ENCODE measurements around the gene RASA3. TPM values are rescaled to one million over a fixed set of nuclear protein-coding genes. Genes with fewer than 3 reads are reported as not detected.

Gene RASA3
- total RNA-seq, 2 experiments from 2014 or later: 97.2 to 99.3 TPM

GRCh38 chr13:114032126-114032799 lies 100.2 kb downstream of the RASA3 start:
- no peak for DNase-seq
- Mint-ChIP-seq H3K27ac (no peak overlapping the region), H3K4me3 (no peak overlapping the region), H3K9me3 (peaks cover 14% of the 10 kb centered on the region), H3K27me3 (no peaks in the 10 kb centered on the region), H3K36me3 (ENCODE audit: low read depth) (peaks cover 51% of the 10 kb centered on the region), H3K4me1 (peaks cover 2% of the 10 kb centered on the region)
- ChIA-PET CTCF (no interaction called here), POLR2A (no interaction called here)

GRCh38 chr13:114031631-114032030 lies 100.8 kb downstream of the RASA3 start:
- Mint-ChIP-seq H3K36me3 (ENCODE audit: low read depth) (peaks cover 49% of the 10 kb centered on the region), H3K27me3 (no peaks in the 10 kb centered on the region), H3K4me3 (no peak overlapping the region), H3K4me1 (peaks cover 2% of the 10 kb centered on the region), H3K9me3 (peaks cover 14% of the 10 kb centered on the region), H3K27ac (no peak overlapping the region)
- ChIA-PET POLR2A (no interaction called here), CTCF (no interaction called here)
- DNase-seq: no peak

- H3K27me3 Mint-ChIP-seq: no peaks in the 10 kb centered on the region
- H3K27ac Mint-ChIP-seq: no peak overlapping the region
- H3K4me1 Mint-ChIP-seq: peaks cover 2% of the 10 kb centered on the region
- no peak for DNase-seq
- H3K9me3 Mint-ChIP-seq: peaks cover 14% of the 10 kb centered on the region
- POLR2A ChIA-PET: no interaction called here
- CTCF ChIA-PET: no interaction called here
- no peak overlapping the region for H3K4me3 Mint-ChIP-seq
- peaks cover 54% of the 10 kb centered on the region for H3K36me3 Mint-ChIP-seq (ENCODE audit: low read depth)
Measured at GRCh38 chr13:114030666-114031610, 101.5 kb downstream of the RASA3 start.

GRCh38 chr13:114029866-114030625 lies 102.4 kb downstream of the RASA3 start:
- no peaks in the 10 kb centered on the region for H3K27me3 Mint-ChIP-seq
- ChIA-PET POLR2A (no interaction called here), CTCF (no interaction called here)
- H3K27ac Mint-ChIP-seq: no peak overlapping the region
- peaks cover 55% of the 10 kb centered on the region for H3K36me3 Mint-ChIP-seq (ENCODE audit: low read depth)
- no peak for DNase-seq
- peaks cover 2% of the 10 kb centered on the region for H3K4me1 Mint-ChIP-seq
- H3K9me3 Mint-ChIP-seq: peaks cover 14% of the 10 kb centered on the region
- no peak overlapping the region for H3K4me3 Mint-ChIP-seq

- POLR2A ChIA-PET: no interaction called here
- CTCF ChIA-PET: no interaction called here
- no peaks in the 10 kb centered on the region for H3K27me3 Mint-ChIP-seq
- no peak for DNase-seq
- no peak overlapping the region for H3K27ac Mint-ChIP-seq
- peaks cover 55% of the 10 kb centered on the region for H3K36me3 Mint-ChIP-seq (ENCODE audit: low read depth)
- H3K4me3 Mint-ChIP-seq: no peak overlapping the region
- peaks cover 5% of the 10 kb centered on the region for H3K4me1 Mint-ChIP-seq
- peaks cover 14% of the 10 kb centered on the region for H3K9me3 Mint-ChIP-seq
Measured at GRCh38 chr13:114027826-114028225, 104.6 kb downstream of the RASA3 start.

GRCh38 chr13:114027046-114027715 lies 105.2 kb downstream of the RASA3 start:
- CTCF ChIA-PET: no interaction called here
- Mint-ChIP-seq H3K27ac (no peak overlapping the region), H3K4me3 (no peak overlapping the region), H3K36me3 (ENCODE audit: low read depth) (peaks cover 52% of the 10 kb centered on the region), H3K9me3 (peaks cover 12% of the 10 kb centered on the region), H3K4me1 (peaks cover 3% of the 10 kb centered on the region), H3K27me3 (no peaks in the 10 kb centered on the region)
- DNase-seq: no peak
- POLR2A ChIA-PET: no interaction called here

- Mint-ChIP-seq H3K4me3 (no peak overlapping the region), H3K9me3 (peaks cover 10% of the 10 kb centered on the region)
Measured at GRCh38 chr13:114026481-114026880, 105.9 kb downstream of the RASA3 start.

GRCh38 chr13:114025714-114026431 lies 106.5 kb downstream of the RASA3 start:
- POLR2A ChIA-PET: no interaction called here
- CTCF ChIA-PET: no interaction called here
- H3K36me3 Mint-ChIP-seq (ENCODE audit: low read depth): peaks cover 48% of the 10 kb centered on the region
- H3K4me1 Mint-ChIP-seq: peaks cover 3% of the 10 kb centered on the region
- DNase-seq: no peak
- peaks cover 4% of the 10 kb centered on the region for H3K9me3 Mint-ChIP-seq
- H3K4me3 Mint-ChIP-seq: no peak overlapping the region
- no peak overlapping the region for H3K27ac Mint-ChIP-seq
- no peaks in the 10 kb centered on the region for H3K27me3 Mint-ChIP-seq

More at GRCh38 chr13:114026481-114026880, 105.9 kb downstream of the RASA3 start:
- peaks cover 3% of the 10 kb centered on the region for H3K4me1 Mint-ChIP-seq
- no peaks in the 10 kb centered on the region for H3K27me3 Mint-ChIP-seq
- DNase-seq: no peak
- ChIA-PET POLR2A (no interaction called here), CTCF (no interaction called here)
- H3K27ac Mint-ChIP-seq: no peak overlapping the region
- peaks cover 48% of the 10 kb centered on the region for H3K36me3 Mint-ChIP-seq (ENCODE audit: low read depth)

GRCh38 chr13:114025405-114025713 lies 107.1 kb downstream of the RASA3 start:
- CTCF ChIA-PET: no interaction called here
- Mint-ChIP-seq H3K27ac (no peak overlapping the region), H3K27me3 (no peaks in the 10 kb centered on the region), H3K4me3 (no peak overlapping the region), H3K4me1 (peaks cover 3% of the 10 kb centered on the region), H3K36me3 (ENCODE audit: low read depth) (peaks cover 49% of the 10 kb centered on the region), H3K9me3 (no peaks in the 10 kb centered on the region)
- POLR2A ChIA-PET: no interaction called here
- no peak for DNase-seq

GRCh38 chr13:114024603-114025404 lies 107.6 kb downstream of the RASA3 start:
- DNase-seq: no peak
- H3K4me1 Mint-ChIP-seq: peaks cover 3% of the 10 kb centered on the region
- H3K9me3 Mint-ChIP-seq: no peaks in the 10 kb centered on the region
- no peak overlapping the region for H3K27ac Mint-ChIP-seq
- H3K4me3 Mint-ChIP-seq: no peak overlapping the region
- no peaks in the 10 kb centered on the region for H3K27me3 Mint-ChIP-seq
- CTCF ChIA-PET: no interaction called here
- H3K36me3 Mint-ChIP-seq (ENCODE audit: low read depth): peaks cover 51% of the 10 kb centered on the region
- POLR2A ChIA-PET: no interaction called here

GRCh38 chr13:114023716-114024602 lies 108.5 kb downstream of the RASA3 start:
- H3K4me1 Mint-ChIP-seq: peaks cover 3% of the 10 kb centered on the region
- H3K36me3 Mint-ChIP-seq (ENCODE audit: low read depth): peaks cover 53% of the 10 kb centered on the region
- no peaks in the 10 kb centered on the region for H3K27me3 Mint-ChIP-seq
- no peaks in the 10 kb centered on the region for H3K9me3 Mint-ChIP-seq
- H3K27ac Mint-ChIP-seq: peak overlapping the region; percentile 54
- CTCF ChIA-PET: no interaction called here
- no peak overlapping the region for H3K4me3 Mint-ChIP-seq
- POLR2A ChIA-PET: no interaction called here
- no peak for DNase-seq

Measured in activated CD4-positive, alpha-beta memory T cell treated with anti-CD3 and anti-CD28 coated beads, Interleukin-2, amount 10 ng/mL, durations not matched to agents 7 days and 5 days (primary cell).